SK-N-SH (cell line): ENCODE results near the gene TPM4. TPM values are rescaled to one million over a fixed set of nuclear protein-coding genes. Genes with fewer than 3 reads are reported as not detected.

Experiments
- CTCF ChIA-PET: fragments of 300-600, 350-600 bp; formaldehyde crosslinking; extraction: SDS; loops from one replicate; lab custom pipeline; 2021; lab: Yijun Ruan, JAX
- POLR2A ChIA-PET: fragments of 350-600 bp; sonication (Branson Sonifier 250); formaldehyde crosslinking; extraction: SDS; loops from one replicate; lab custom pipeline; 2020; ENCODE audit warnings: antibody characterized with exemption, inconsistent platforms; lab: Yijun Ruan, JAX
- DNase-seq: peaks from one replicate; pipeline ENCODE4 v3.0.0; 2012
- H2AFZ ChIP-seq: fragments of 200-600 bp; sonication (generic); 2 replicates; pipeline ENCODE4 v1.8.1; 2016; ENCODE audit warnings: antibody characterized with exemption, mild to moderate bottlenecking, low read depth
- H3F3A ChIP-seq: fragments of 200-600 bp; sonication (generic); replicated peaks from 2 replicates; pipeline ENCODE3; 2016; ENCODE audit warnings: antibody characterized with exemption, mild to moderate bottlenecking; ENCODE audit not compliant: insufficient read depth
- H3K27ac ChIP-seq, 2 experiments: fragments of 200-500 bp in 1 of 2; fragments of 200-600 bp in 1 of 2; sonication (Bioruptor generic) in 1 of 2; sonication (generic), shearing (Covaris generic) in 1 of 2; 2 replicates each; pipeline versions ENCODE4 v1.5.1 to v1.6.1; 2014 to 2016; ENCODE audit warnings: low read depth in 2 of 2, inconsistent platforms in 1 of 2, low read length in 1 of 2, mild to moderate bottlenecking in 1 of 2, mixed read lengths in 1 of 2
- H3K27me3 ChIP-seq: fragments of 200-600 bp; sonication (generic), shearing (Covaris generic); 2 replicates; pipeline ENCODE4 v1.6.1; 2016; ENCODE audit warnings: mixed run types; ENCODE audit not compliant: insufficient read depth
- H3K36me3 ChIP-seq, 2 experiments: fragments of 200-500 bp in 1 of 2; fragments of 200-600 bp in 1 of 2; sonication (Bioruptor generic) in 1 of 2; sonication (generic) in 1 of 2; replicated peaks in 1 of 2; 2 replicates each; pipeline versions ENCODE3 to v1.5.1; 2014 to 2016; ENCODE audit warnings: low read length in 1 of 2, mild to moderate bottlenecking in 1 of 2; ENCODE audit not compliant: insufficient read depth in 2 of 2, control insufficient read depth in 1 of 2
- H3K4me1 ChIP-seq, 2 experiments: fragments of 200-500 bp in 1 of 2; fragments of 200-600 bp in 1 of 2; sonication (Bioruptor generic) in 1 of 2; sonication (generic), shearing (Covaris generic) in 1 of 2; 2 replicates each; pipeline versions ENCODE4 v1.5.1 to v1.6.1; 2014 to 2016; ENCODE audit warnings: low read depth in 1 of 2, low read length in 1 of 2, mixed run types in 1 of 2; ENCODE audit not compliant: insufficient read depth in 2 of 2, control insufficient read depth in 1 of 2
- H3K4me2 ChIP-seq: fragments of 200-600 bp; sonication (generic), shearing (Covaris generic); 2 replicates; pipeline ENCODE4 v1.6.1; 2017; ENCODE audit warnings: mixed run types
- H3K4me3 ChIP-seq, 2 experiments: fragments of 200-500 bp in 1 of 2; fragments of 200-600 bp in 1 of 2; sonication (Bioruptor generic) in 1 of 2; sonication (generic), shearing (Covaris generic) in 1 of 2; 2 replicates each; pipeline versions ENCODE4 v1.5.1 to v1.8.1; 2014 to 2016; ENCODE audit warnings: low read depth in 2 of 2, inconsistent platforms in 1 of 2, low read length in 1 of 2, mild to moderate bottlenecking in 1 of 2, mixed read lengths in 1 of 2, moderate library complexity in 1 of 2
- H3K79me2 ChIP-seq: fragments of 200-600 bp; sonication (generic); 2 replicates; pipeline ENCODE4 v1.8.1; 2017; ENCODE audit warnings: mild to moderate bottlenecking; ENCODE audit not compliant: insufficient read depth
- H3K9ac ChIP-seq: fragments of 200-600 bp; sonication (generic); 2 replicates; pipeline ENCODE4 v1.6.1; 2017; ENCODE audit warnings: mixed run types
- H3K9me2 ChIP-seq: fragments of 200-600 bp; sonication (generic); 2 replicates; pipeline ENCODE4 v1.6.1; 2017; ENCODE audit warnings: mixed run types
- H3K9me3 ChIP-seq: fragments of 200-600 bp; sonication (generic); 2 replicates; pipeline ENCODE4 v1.6.1; 2017; ENCODE audit warnings: mixed run types, mild to moderate bottlenecking, moderate library complexity
- H4K20me1 ChIP-seq: fragments of 200-600 bp; sonication (generic); 2 replicates; pipeline ENCODE4 v1.6.1; 2017; ENCODE audit warnings: mild to moderate bottlenecking, mixed run types; ENCODE audit not compliant: insufficient read depth
- CHD2 ChIP-seq: fragments of 150-350 bp; IDR thresholded peaks from 2 replicates; pipeline ENCODE4 v1.6.1; 2018; ENCODE audit warnings: low read length; ENCODE audit not compliant: partially characterized antibody
- EP300 ChIP-seq, 2 experiments: IDR thresholded peaks; 2 replicates each; pipeline versions ENCODE4 v1.4.0 to v1.6.1; 2012; ENCODE audit warnings: borderline replicate concordance in 1 of 2, low read depth in 1 of 2, low read length in 1 of 2
- FOSL2 ChIP-seq: IDR thresholded peaks from 2 replicates; pipeline ENCODE4 v1.4.0; 2012; ENCODE audit warnings: low read depth, mild to moderate bottlenecking, moderate library complexity, borderline replicate concordance
- GABPA ChIP-seq: IDR thresholded peaks from 2 replicates; pipeline ENCODE4 v1.4.0; 2012; ENCODE audit warnings: low read depth, mild to moderate bottlenecking
- GATA2 ChIP-seq: sonication (generic); formaldehyde crosslinking; IDR thresholded peaks from 2 replicates; pipeline ENCODE4 v1.5.0; 2020; ENCODE audit warnings: mild to moderate bottlenecking, missing genetic modification reagents
- JUND ChIP-seq: IDR thresholded peaks from 2 replicates; pipeline ENCODE4 v1.4.0; 2012
- MEF2A ChIP-seq: IDR thresholded peaks from 2 replicates; pipeline ENCODE4 v1.4.0; 2012; ENCODE audit warnings: low read depth, borderline replicate concordance
- MXI1 ChIP-seq: IDR thresholded peaks from 2 replicates; pipeline ENCODE4 v1.6.1; 2012; ENCODE audit warnings: mild to moderate bottlenecking, low read depth, low read length, improper control_type of control experiment
- NFIC ChIP-seq: IDR thresholded peaks from 2 replicates; pipeline ENCODE4 v1.4.0; 2012; ENCODE audit warnings: borderline replicate concordance
- POLR2AphosphoS5 ChIP-seq: IDR thresholded peaks from 2 replicates; pipeline ENCODE4 v1.6.1; 2012; ENCODE audit warnings: low read depth, low read length
- RAD21 ChIP-seq: IDR thresholded peaks from 2 replicates; pipeline ENCODE4 v1.6.1; 2012; ENCODE audit warnings: mild to moderate bottlenecking, low read length
- RXRA ChIP-seq: IDR thresholded peaks from 2 replicates; pipeline ENCODE4 v1.4.0; 2012; ENCODE audit warnings: low read depth, mild to moderate bottlenecking, borderline replicate concordance
- SMC3 ChIP-seq: IDR thresholded peaks from 2 replicates; pipeline ENCODE4 v1.6.1; 2012; ENCODE audit warnings: low read depth, low read length, improper control_type of control experiment
- TCF12 ChIP-seq: IDR thresholded peaks from 2 replicates; pipeline ENCODE4 v1.4.0; 2012
- TEAD4 ChIP-seq: IDR thresholded peaks from 2 replicates; pipeline ENCODE4 v1.4.0; 2012; ENCODE audit warnings: mild to moderate bottlenecking, borderline replicate concordance; ENCODE audit not compliant: insufficient read depth
- YY1 ChIP-seq: IDR thresholded peaks from 2 replicates; pipeline ENCODE4 v1.4.0; 2012; ENCODE audit warnings: low read depth, mild to moderate bottlenecking
- WGBS: methylation state at CpG from one replicate; pipeline ENCODE4 v1.1.6; 2017; ENCODE audit warnings: low lambda C conversion rate; 5-methylcytosine and 5-hydroxymethylcytosine counted together
- polyA plus RNA-seq, 3 experiments: library from polyadenylated mRNA; depleted of rRNA; stranded (reverse); fragments of >200 nt; gene quantifications; 2 replicates each; pipeline ENCODE4 v1.2.3, GENCODE V29; 2012
- TF ChIP-seq, protein P1 (sequence below): IDR thresholded peaks from 2 replicates; pipeline ENCODE4 v1.4.0; 2012; ENCODE audit warnings: low read depth
- TF ChIP-seq, protein P2 (sequence below): fragments of 150-350 bp; IDR thresholded peaks from 2 replicates; pipeline ENCODE4 v1.6.1; 2017; ENCODE audit warnings: antibody characterized with exemption, low read length, low read depth, borderline replicate concordance
- TF ChIP-seq, protein P3 (sequence below): IDR thresholded peaks from 2 replicates; pipeline ENCODE4; 2012
- TF ChIP-seq, protein P4 (sequence below): IDR thresholded peaks from 2 replicates; pipeline ENCODE4 v1.4.0; 2012; ENCODE audit warnings: low read depth, borderline replicate concordance

TPM4 gene
- polyA plus RNA-seq, 1 of the 3 experiments (the other 2 are of a cell fraction) = 440 TPM

DNA sequence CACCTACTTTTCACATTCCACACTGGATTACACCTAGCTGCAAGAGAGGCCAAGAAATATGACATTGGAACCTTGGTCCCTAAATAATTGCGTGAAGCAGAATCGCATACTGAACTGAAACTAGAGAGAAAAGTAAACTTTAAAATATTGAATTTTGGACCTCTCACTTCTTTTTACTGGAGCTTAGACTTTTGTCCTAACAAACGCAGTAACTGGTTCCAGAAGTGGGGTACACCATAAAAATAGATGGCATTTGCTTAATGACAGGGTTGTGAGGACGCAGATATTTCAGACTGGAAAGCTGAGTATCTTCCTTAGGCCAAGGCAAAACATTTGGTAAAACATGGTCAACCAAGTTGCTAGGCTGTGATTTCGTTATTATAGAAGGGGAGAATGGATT, 19.2 kb upstream of the TPM4 start:
- POLR2A ChIA-PET = no interaction called here

DNA sequence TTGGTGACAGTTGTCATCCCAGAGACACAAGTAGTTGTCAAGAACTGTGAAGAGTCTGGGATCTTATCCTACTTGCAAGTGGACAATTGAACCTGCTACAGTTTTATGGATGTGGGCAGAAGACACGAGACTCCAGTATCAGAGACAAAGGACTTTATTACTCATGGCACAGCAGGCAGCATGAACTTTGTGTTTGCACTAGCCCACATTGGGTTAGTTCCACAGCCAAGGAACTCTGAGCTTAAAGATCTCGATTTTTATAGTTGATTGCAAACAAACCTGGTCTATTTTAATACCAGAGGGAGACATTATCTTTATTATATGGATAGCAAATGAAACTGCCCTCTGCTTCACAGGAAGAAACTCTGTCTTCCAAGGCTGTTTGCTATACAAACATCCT, 16.0 kb upstream of the TPM4 start:
- H3K36me3 ChIP-seq = no peaks in the 10 kb centered on the region
- H3K9me3 ChIP-seq = peaks cover 6% of the 10 kb centered on the region; the same call in 1 of the 2 replicates
- H3K79me2 ChIP-seq = no peaks in the 10 kb centered on the region
- H3K9me2 ChIP-seq = no peaks in the 10 kb centered on the region
- 10% methylated on average over 2 of the region's 2 CpGs for WGBS
- H3K4me3 ChIP-seq = no peak overlapping the region
- no peak overlapping the region for H2AFZ ChIP-seq
- no peaks in the 10 kb centered on the region for H3K4me1 ChIP-seq
- no peak overlapping the region for H3K4me2 ChIP-seq
- H4K20me1 ChIP-seq = no peaks in the 10 kb centered on the region
- POLR2A ChIA-PET = no interaction called here
- H3F3A ChIP-seq = no peaks in the 10 kb centered on the region
- CTCF ChIA-PET = interaction anchor here (0.8 to 6.7 kb wide), 4 partner anchors 13 to 36 kb away, joined by 3 to 90 read pairs (median 13); partner anchors contain the start of gene TPM4
- H3K27ac ChIP-seq = no peak overlapping the region
- H3K9ac ChIP-seq = no peak overlapping the region
- H3K27me3 ChIP-seq = no peaks in the 10 kb centered on the region; the same call in 1 of the 2 replicates
- no peak for DNase-seq
- TF ChIP-seq YY1 (no peak), POLR2AphosphoS5 (no peak), RAD21 (no peak), RXRA (no peak), SMC3 (no peak)
- TF ChIP-seq, protein P1, sequence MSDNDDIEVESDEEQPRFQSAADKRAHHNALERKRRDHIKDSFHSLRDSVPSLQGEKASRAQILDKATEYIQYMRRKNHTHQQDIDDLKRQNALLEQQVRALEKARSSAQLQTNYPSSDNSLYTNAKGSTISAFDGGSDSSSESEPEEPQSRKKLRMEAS = no peak

More for the DNA sequence above, 19.2 kb upstream of the TPM4 start:
- no peaks in the 10 kb centered on the region for H3K9me2 ChIP-seq
- H3K79me2 ChIP-seq = no peaks in the 10 kb centered on the region
- H3K36me3 ChIP-seq = no peaks in the 10 kb centered on the region
- H3K27ac ChIP-seq = no peak overlapping the region
- H3K4me1 ChIP-seq = no peaks in the 10 kb centered on the region
- H4K20me1 ChIP-seq = no peaks in the 10 kb centered on the region
- no peak overlapping the region for H2AFZ ChIP-seq
- H3K9ac ChIP-seq = no peak overlapping the region
- H3K4me2 ChIP-seq = no peak overlapping the region
- no peaks in the 10 kb centered on the region for H3F3A ChIP-seq
- CTCF ChIA-PET = interaction anchor here (0.7 to 0.8 kb wide), 3 partner anchors 8 to 21 kb away, joined by 3 read pairs; no protein-coding TSS in a partner anchor
- WGBS = 2% methylated on average over 5 of the region's 5 CpGs
- peaks cover 6% of the 10 kb centered on the region; the same call in 1 of the 2 replicates for H3K27me3 ChIP-seq
- H3K4me3 ChIP-seq = no peak overlapping the region
- no peak for DNase-seq
- peaks cover 6% of the 10 kb centered on the region; the same call in 1 of the 2 replicates for H3K9me3 ChIP-seq
- no peak for TF ChIP-seq GATA2 (CRISPR knock-in tag)
- no peak for TF ChIP-seq FOSL2
- TF ChIP-seq, protein P1 = no peak
- no peak for TF ChIP-seq EP300 (IDR thresholded peaks at IDR 0.05; ENCODE audit: borderline replicate concordance in 1 of 2, low read depth in 1 of 2, low read length in 1 of 2)
- TF ChIP-seq, protein P2, sequence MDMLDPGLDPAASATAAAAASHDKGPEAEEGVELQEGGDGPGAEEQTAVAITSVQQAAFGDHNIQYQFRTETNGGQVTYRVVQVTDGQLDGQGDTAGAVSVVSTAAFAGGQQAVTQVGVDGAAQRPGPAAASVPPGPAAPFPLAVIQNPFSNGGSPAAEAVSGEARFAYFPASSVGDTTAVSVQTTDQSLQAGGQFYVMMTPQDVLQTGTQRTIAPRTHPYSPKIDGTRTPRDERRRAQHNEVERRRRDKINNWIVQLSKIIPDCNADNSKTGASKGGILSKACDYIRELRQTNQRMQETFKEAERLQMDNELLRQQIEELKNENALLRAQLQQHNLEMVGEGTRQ = no peak
- no peak for TF ChIP-seq TEAD4
- TF ChIP-seq CHD2 = no peak
- no peak for TF ChIP-seq MXI1
- no peak for TF ChIP-seq MEF2A
- TF ChIP-seq, protein P3, sequence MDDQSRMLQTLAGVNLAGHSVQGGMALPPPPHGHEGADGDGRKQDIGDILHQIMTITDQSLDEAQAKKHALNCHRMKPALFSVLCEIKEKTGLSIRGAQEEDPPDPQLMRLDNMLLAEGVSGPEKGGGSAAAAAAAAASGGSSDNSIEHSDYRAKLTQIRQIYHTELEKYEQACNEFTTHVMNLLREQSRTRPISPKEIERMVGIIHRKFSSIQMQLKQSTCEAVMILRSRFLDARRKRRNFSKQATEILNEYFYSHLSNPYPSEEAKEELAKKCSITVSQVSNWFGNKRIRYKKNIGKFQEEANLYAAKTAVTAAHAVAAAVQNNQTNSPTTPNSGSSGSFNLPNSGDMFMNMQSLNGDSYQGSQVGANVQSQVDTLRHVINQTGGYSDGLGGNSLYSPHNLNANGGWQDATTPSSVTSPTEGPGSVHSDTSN = no peak
- TF ChIP-seq RXRA = no peak
- TF ChIP-seq NFIC = no peak
- TF ChIP-seq TCF12 = no peak
- TF ChIP-seq, protein P4, sequence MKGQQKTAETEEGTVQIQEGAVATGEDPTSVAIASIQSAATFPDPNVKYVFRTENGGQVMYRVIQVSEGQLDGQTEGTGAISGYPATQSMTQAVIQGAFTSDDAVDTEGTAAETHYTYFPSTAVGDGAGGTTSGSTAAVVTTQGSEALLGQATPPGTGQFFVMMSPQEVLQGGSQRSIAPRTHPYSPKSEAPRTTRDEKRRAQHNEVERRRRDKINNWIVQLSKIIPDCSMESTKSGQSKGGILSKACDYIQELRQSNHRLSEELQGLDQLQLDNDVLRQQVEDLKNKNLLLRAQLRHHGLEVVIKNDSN = no peak
- TF ChIP-seq GABPA = no peak
- TF ChIP-seq JUND = no peak
- TF ChIP-seq, all 33 proteins: peak for 0
